IMR-90 (cell line): ENCODE results near the gene AP2A1. TPM values are rescaled to one million over a fixed set of nuclear protein-coding genes. Genes with fewer than 3 reads are reported as not detected.

Experiments used
- ATAC-seq: fragments of 200-7000 bp; cut with Tn5 transposase; 2 replicates; pipeline ENCODE4 v1.9.1; 2020; ENCODE audit warnings: low read depth, mild to moderate bottlenecking, moderate library complexity
- BruUV-seq: library from RNA; stranded (reverse); fragments of 400-500 nt; replicated peaks from 2 replicates; lab custom pipeline; 2021; lab: Mats Ljungman, UMichigan
- CTCF ChIA-PET: fragments of 300-600 bp; formaldehyde crosslinking; extraction: SDS; loops from one replicate; lab custom pipeline; 2021; ENCODE audit warnings: antibody characterized with exemption; lab: Yijun Ruan, JAX
- POLR2A ChIA-PET: fragments of 300-600 bp; sonication (Branson Sonifier 250); formaldehyde crosslinking; loops from one replicate; lab custom pipeline; 2022; ENCODE audit warnings: antibody characterized with exemption; ENCODE audit not compliant: unreplicated experiment; lab: Charles Lee
- DNase-seq: peaks from one replicate; pipeline ENCODE4 v3.0.0; 2013
- H2AFZ ChIP-seq: replicated peaks from 2 replicates; pipeline ENCODE3; 2013; ENCODE audit warnings: low read length, mild to moderate bottlenecking; ENCODE audit not compliant: poor library complexity
- H2AK5ac ChIP-seq: 2 replicates; pipeline ENCODE4 v1.6.1; 2013; ENCODE audit warnings: low read depth, low read length, inconsistent platforms
- H2AK9ac ChIP-seq: replicated peaks from 2 replicates; pipeline ENCODE3; 2013; ENCODE audit warnings: mild to moderate bottlenecking, low read depth, low read length, moderate library complexity; ENCODE audit not compliant: poor library complexity
- H2BK120ac ChIP-seq: 2 replicates; pipeline ENCODE4 v1.6.1; 2013; ENCODE audit warnings: low read depth, low read length, inconsistent platforms
- H2BK15ac ChIP-seq: 3 replicates; pipeline ENCODE4 v1.6.1; 2013; ENCODE audit warnings: low read depth, low read length, inconsistent platforms
- H2BK20ac ChIP-seq: 2 replicates; pipeline ENCODE4 v1.6.1; 2013; ENCODE audit warnings: low read depth, mild to moderate bottlenecking, inconsistent platforms, low read length, moderate library complexity
- H2BK5ac ChIP-seq: 2 replicates; pipeline ENCODE4 v1.6.1; 2013; ENCODE audit warnings: mild to moderate bottlenecking, low read depth, low read length, inconsistent platforms; ENCODE audit not compliant: poor library complexity, severe bottlenecking
- H3K14ac ChIP-seq: replicated peaks from 2 replicates; pipeline ENCODE4 v1.6.1; 2013; ENCODE audit warnings: low read depth, low read length, inconsistent platforms
- H3K18ac ChIP-seq: 2 replicates; pipeline ENCODE4 v1.6.1; 2013; ENCODE audit warnings: low read depth, low read length, control low read depth
- H3K23ac ChIP-seq: 2 replicates; pipeline ENCODE4 v1.6.1; 2013; ENCODE audit warnings: low read depth, low read length, inconsistent platforms
- H3K27ac ChIP-seq: 2 replicates; pipeline ENCODE4 v1.5.1; 2013; ENCODE audit warnings: mild to moderate bottlenecking, control low read depth, low read length; ENCODE audit not compliant: insufficient read depth
- H3K27me3 ChIP-seq: 2 replicates; pipeline ENCODE4 v1.6.1; 2013; ENCODE audit warnings: low read length; ENCODE audit not compliant: control insufficient read depth, insufficient read depth
- H3K36me3 ChIP-seq: 2 replicates; pipeline ENCODE4 v1.6.1; 2013; ENCODE audit warnings: low read length, mixed read lengths; ENCODE audit not compliant: control insufficient read depth, insufficient read depth
- H3K4ac ChIP-seq: 2 replicates; pipeline ENCODE4 v1.6.1; 2013; ENCODE audit warnings: low read depth, low read length, inconsistent platforms
- H3K4me1 ChIP-seq: 2 replicates; pipeline ENCODE4 v1.6.1; 2013; ENCODE audit warnings: low read length, mixed read lengths; ENCODE audit not compliant: control insufficient read depth, insufficient read depth
- H3K4me2 ChIP-seq: 2 replicates; pipeline ENCODE4 v1.6.1; 2013; ENCODE audit warnings: low read depth, mild to moderate bottlenecking, control low read depth, low read length, moderate library complexity
- H3K4me3 ChIP-seq: 2 replicates; pipeline ENCODE4 v1.5.1; 2013; ENCODE audit warnings: low read depth, mild to moderate bottlenecking, control low read depth, low read length, moderate library complexity; ENCODE audit not compliant: insufficient read depth
- H3K56ac ChIP-seq: 2 replicates; pipeline ENCODE4 v1.6.1; 2013; ENCODE audit warnings: low read length, inconsistent platforms; ENCODE audit not compliant: insufficient read depth; ENCODE audit errors: extremely low read depth
- H3K79me1 ChIP-seq, 2 experiments: 2 replicates each; pipeline ENCODE4 v1.6.1; 2013; ENCODE audit warnings: low read length in 2 of 2, inconsistent platforms in 1 of 2, low read depth in 1 of 2
- H3K9ac ChIP-seq: 2 replicates; pipeline ENCODE4 v1.6.1; 2013; ENCODE audit warnings: low read depth, low read length, control low read depth
- H3K9me1 ChIP-seq: 2 replicates; pipeline ENCODE4 v1.6.1; 2013; ENCODE audit warnings: low read length, inconsistent platforms; ENCODE audit not compliant: insufficient read depth
- H3K9me3 ChIP-seq: 2 replicates; pipeline ENCODE4 v1.6.1; 2013; ENCODE audit warnings: low read length; ENCODE audit not compliant: control insufficient read depth, insufficient read depth
- H4K20me1 ChIP-seq: 2 replicates; pipeline ENCODE4 v1.6.1; 2013; ENCODE audit warnings: low read length, inconsistent platforms; ENCODE audit not compliant: insufficient read depth
- H4K5ac ChIP-seq: 2 replicates; pipeline ENCODE4 v1.6.1; 2013; ENCODE audit warnings: mild to moderate bottlenecking, low read depth, low read length, control low read depth
- H4K8ac ChIP-seq, 2 experiments: 2 replicates each; pipeline ENCODE4 v1.6.1; 2013; ENCODE audit warnings: low read depth in 2 of 2, low read length in 2 of 2, control low read depth in 1 of 2, inconsistent platforms in 1 of 2
- H4K91ac ChIP-seq: 2 replicates; pipeline ENCODE4 v1.6.1; 2013; ENCODE audit warnings: low read depth, low read length, inconsistent platforms; ENCODE audit not compliant: insufficient read depth
- BHLHE40 ChIP-seq: fragments of 150-350 bp; IDR thresholded peaks from 2 replicates; pipeline ENCODE4 v1.6.1; 2016; ENCODE audit warnings: mild to moderate bottlenecking, low read depth, low read length
- CEBPB ChIP-seq: IDR thresholded peaks from 2 replicates; pipeline ENCODE4 v1.6.1; 2012; ENCODE audit warnings: low read depth, low read length, improper control_type of control experiment
- CHD1 ChIP-seq: IDR thresholded peaks from 2 replicates; pipeline ENCODE4 v1.6.1; 2012; ENCODE audit warnings: low read depth, low read length, improper control_type of control experiment
- CTCF ChIP-seq: conservative IDR thresholded peaks from 2 replicates; pipeline ENCODE4 v1.5.1; 2012; ENCODE audit warnings: mild to moderate bottlenecking, low read depth, low read length, improper control_type of control experiment
- FOS ChIP-seq: fragments of 150-350 bp; IDR thresholded peaks from 2 replicates; pipeline ENCODE4 v1.6.1; 2016; ENCODE audit warnings: low read depth, low read length
- MAFK ChIP-seq: IDR thresholded peaks from 2 replicates; pipeline ENCODE4 v1.6.1; 2012; ENCODE audit warnings: low read depth, low read length, improper control_type of control experiment
- MAZ ChIP-seq: IDR thresholded peaks from 2 replicates; pipeline ENCODE4 v1.6.1; 2012; ENCODE audit warnings: low read depth, mild to moderate bottlenecking, low read length, improper control_type of control experiment, moderate library complexity, borderline replicate concordance
- MXI1 ChIP-seq: IDR thresholded peaks from 2 replicates; pipeline ENCODE4 v1.6.1; 2012; ENCODE audit warnings: low read depth, mild to moderate bottlenecking, low read length, moderate library complexity, borderline replicate concordance
- NFE2L2 ChIP-seq: fragments of 150-350 bp; IDR thresholded peaks from 2 replicates; pipeline ENCODE4 v1.6.1; 2016; ENCODE audit warnings: low read depth, mild to moderate bottlenecking, low read length
- POLR2A ChIP-seq: IDR thresholded peaks from 2 replicates; pipeline ENCODE4 v1.6.1; 2012; ENCODE audit warnings: mild to moderate bottlenecking, low read depth, low read length
- RAD21 ChIP-seq: IDR thresholded peaks from 2 replicates; pipeline ENCODE4 v1.6.1; 2012; ENCODE audit warnings: low read length, improper control_type of control experiment
- RCOR1 ChIP-seq: IDR thresholded peaks from 2 replicates; pipeline ENCODE4 v1.6.1; 2012; ENCODE audit warnings: mild to moderate bottlenecking, low read length, improper control_type of control experiment; ENCODE audit not compliant: insufficient replicate concordance
- RFX5 ChIP-seq: IDR thresholded peaks from 2 replicates; pipeline ENCODE4 v1.8.0; 2012; ENCODE audit warnings: low read depth, mild to moderate bottlenecking, low read length, moderate library complexity
- SMC3 ChIP-seq: fragments of 150-350 bp; IDR thresholded peaks from 2 replicates; pipeline ENCODE4 v1.6.1; 2016; ENCODE audit warnings: low read depth, mild to moderate bottlenecking, antibody characterized with exemption, low read length, moderate library complexity
- WGBS, 2 experiments: methylation state at CpG; one replicate each; pipeline versions ENCODE4 v1.1.5 to v1.1.7; 2013; ENCODE audit warnings: missing lambda C conversion rate in 2 of 2; ENCODE audit not compliant: insufficient read length in 1 of 2; ENCODE audit errors: extremely low coverage in 2 of 2; 5-methylcytosine and 5-hydroxymethylcytosine counted together
- dilution Hi-C: fragments of 300-500 bp; cut with HindIII; formaldehyde crosslinking; loops from one replicate; pipeline ENCODE4 v1.14.3; 2018; ENCODE audit warnings: low sequenced_read_pairs; ENCODE audit not compliant: unreplicated experiment
- in situ Hi-C: fragments of 300-500 bp; cut with MboI; formaldehyde crosslinking; loops from 3 replicates; pipeline ENCODE4 v1.14.3; 2019; ENCODE audit warnings: low sequenced_read_pairs, inconsistent platforms, mixed read lengths
- intact Hi-C: fragments of 100-400 bp; cut with micrococcal nuclease; formaldehyde crosslinking; loops from 2 replicates; pipeline ENCODE4 v1.10.0; 2022
- polyA plus RNA-seq, 3 experiments: library from polyadenylated mRNA; depleted of rRNA; stranded (reverse); fragments of >200 nt; gene quantifications; 2 replicates each; pipeline ENCODE4 v1.2.3, GENCODE V29; 2012; ENCODE audit warnings: low replicate concordance in 1 of 3
- total RNA-seq: library from RNA; depleted of rRNA; stranded (reverse); fragments of >200 nt; gene quantifications from 2 replicates; pipeline ENCODE4 v1.2.3, GENCODE V29; 2012
- TF ChIP-seq, protein P1 (sequence below): fragments of 150-350 bp; IDR thresholded peaks from 2 replicates; pipeline ENCODE4 v1.6.1; 2017; ENCODE audit warnings: mild to moderate bottlenecking, antibody characterized with exemption, low read length, low read depth

The AP2A1 gene
- total and polyA plus RNA-seq, 2 of the 4 experiments (the other 2 are of a cell fraction) = 40.7 to 122 TPM

DNA sequence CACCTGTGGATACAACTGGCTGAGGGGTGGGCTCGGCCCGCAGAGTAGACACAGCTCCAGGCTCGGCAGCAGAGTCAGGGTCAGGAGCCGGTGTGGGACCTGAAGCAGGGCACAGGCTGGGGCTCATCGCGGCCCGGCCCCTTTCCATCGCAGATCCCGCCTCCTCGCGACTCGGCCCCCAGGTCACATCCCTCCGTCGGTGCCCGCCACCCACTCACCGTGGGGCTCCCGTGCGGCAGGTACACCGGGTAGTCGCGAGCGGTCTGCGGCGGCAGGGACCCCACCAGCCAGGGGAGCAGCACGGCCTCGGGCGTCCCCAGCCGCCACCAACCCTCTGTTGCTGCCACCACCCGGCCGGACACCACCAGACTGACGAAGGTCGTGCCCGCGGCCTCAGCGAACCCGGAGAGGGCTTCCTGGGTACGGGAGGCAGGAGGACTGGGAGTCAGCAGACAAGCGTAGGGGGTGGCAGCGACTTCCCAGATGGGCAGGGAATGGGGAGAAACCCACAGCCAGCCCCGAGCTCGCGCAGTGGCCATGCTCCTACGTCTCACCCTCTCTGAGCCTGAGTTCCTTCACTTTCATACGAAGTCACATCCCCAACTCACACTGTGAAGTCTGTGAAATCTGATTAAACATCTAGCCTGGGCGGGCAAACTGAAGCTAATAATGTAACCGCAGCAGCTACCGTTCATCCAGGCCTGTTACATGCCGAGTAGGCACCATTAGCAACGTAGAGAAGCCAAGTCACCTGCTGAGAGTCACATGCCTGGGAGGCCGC is 42.5 kb downstream of the AP2A1 start:
- 0 out of 2 replicates have a peak overlapping the region, but pooled peaks have one; percentile 19 for H4K5ac ChIP-seq
- no TSS peak for BruUV-seq
- in situ Hi-C loops (no loop called here), dilution Hi-C loops (no loop called here), intact Hi-C loops (no loop called here)
- peak overlapping the region; percentile 41 for H3K4ac ChIP-seq
- ChIA-PET CTCF (no interaction called here), POLR2A (no interaction called here)
- H3K9ac ChIP-seq = peak overlapping the region; percentile 51
- H3K36me3 ChIP-seq = peaks cover 24% of the 10 kb centered on the region; the same call in 1 of the 2 replicates
- H3K79me1 ChIP-seq = peaks cover 5 to 21% of the 10 kb centered on the region in 2 experiments; a peak in 2 of 4 replicates
- H3K9me3 ChIP-seq = no peaks in the 10 kb centered on the region
- H2BK20ac ChIP-seq = 0 out of 2 replicates have a peak overlapping the region, but pooled peaks have one; percentile 3
- no peak overlapping the region for H2BK5ac ChIP-seq
- H2AK9ac ChIP-seq = peak overlapping the region; percentile 92
- H3K23ac ChIP-seq = peak overlapping the region; percentile 93
- H2AK5ac ChIP-seq = peak overlapping the region; percentile 57
- peak overlapping the region; percentile 25 to 46; a peak in 3 of 4 replicates for H4K8ac ChIP-seq
- DNase-seq (no peak), ATAC-seq (peak; percentile 36)
- no peaks in the 10 kb centered on the region for H3K27me3 ChIP-seq
- H2AFZ ChIP-seq = peak overlapping the region; percentile 98
- no peaks in the 10 kb centered on the region; the same call in 1 of the 2 replicates for H4K20me1 ChIP-seq
- peak overlapping the region; percentile 48 for H3K14ac ChIP-seq
- peak overlapping the region; percentile 26 for H4K91ac ChIP-seq
- WGBS, 2 experiments = 18% methylated on average over 25 of the region's 50 CpGs; no CpG with 5 or more reads in 1 of the 2 experiments
- H3K56ac ChIP-seq = no peak overlapping the region
- no peak overlapping the region for H2BK15ac ChIP-seq
- peak overlapping the region; percentile 81 for H3K4me3 ChIP-seq
- H3K4me2 ChIP-seq = peak overlapping the region; percentile 90
- peaks cover 5% of the 10 kb centered on the region for H3K4me1 ChIP-seq
- no peak overlapping the region for H3K18ac ChIP-seq
- H3K27ac ChIP-seq = peak overlapping the region; percentile 9; the same call in 1 of the 2 replicates
- H2BK120ac ChIP-seq = no peak overlapping the region
- H3K9me1 ChIP-seq = peaks cover 15% of the 10 kb centered on the region
- TF ChIP-seq MXI1 (no peak), POLR2A (no peak), RFX5 (no peak), RCOR1 (no peak), FOS (no peak), CEBPB (no peak), MAFK (no peak), RAD21 (no peak), NFE2L2 (no peak), CTCF (no peak), BHLHE40 (no peak), CHD1 (no peak), MAZ (no peak), SMC3 (no peak)
- TF ChIP-seq, protein P1, sequence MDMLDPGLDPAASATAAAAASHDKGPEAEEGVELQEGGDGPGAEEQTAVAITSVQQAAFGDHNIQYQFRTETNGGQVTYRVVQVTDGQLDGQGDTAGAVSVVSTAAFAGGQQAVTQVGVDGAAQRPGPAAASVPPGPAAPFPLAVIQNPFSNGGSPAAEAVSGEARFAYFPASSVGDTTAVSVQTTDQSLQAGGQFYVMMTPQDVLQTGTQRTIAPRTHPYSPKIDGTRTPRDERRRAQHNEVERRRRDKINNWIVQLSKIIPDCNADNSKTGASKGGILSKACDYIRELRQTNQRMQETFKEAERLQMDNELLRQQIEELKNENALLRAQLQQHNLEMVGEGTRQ = no peak
